Mucosa of descending colon (tissue), 3 donors: ENCODE measurements around the gene PNPLA7. TPM values are rescaled to one million over a fixed set of nuclear protein-coding genes. Genes with fewer than 3 reads are reported as not detected.
A peak's percentile ranks its signal among the peaks of the same experiment; 100 is the strongest.

ENCODE experiments used
- ATAC-seq: fragments of 200-7000 bp; cut with Tn5 transposase; one replicate; pipeline ENCODE4 v1.9.1; 2020; ENCODE audit warnings: mild to moderate bottlenecking, moderate library complexity
- DNase-seq, 3 donors: peaks; one replicate each; pipeline ENCODE4 v3.0.0-alpha.2; 2020
- H3K36me3 ChIP-seq: fragments of 200-600 bp; one replicate; pipeline ENCODE4 v1.8.0; 2021; ENCODE audit warnings: low read depth, mild to moderate bottlenecking
- H3K4me1 ChIP-seq: fragments of 200-600 bp; one replicate; pipeline ENCODE4 v1.8.0; 2021; ENCODE audit warnings: low read depth, mild to moderate bottlenecking
- H3K4me3 ChIP-seq: fragments of 200-600 bp; one replicate; pipeline ENCODE4 v1.8.0; 2021; ENCODE audit warnings: mild to moderate bottlenecking
- H3K9me3 ChIP-seq: fragments of 200-600 bp; one replicate; pipeline ENCODE4 v1.8.0; 2021; ENCODE audit warnings: mild to moderate bottlenecking
- CTCF ChIP-seq: fragments of 200-600 bp; IDR thresholded peaks from one replicate; pipeline ENCODE4 v1.8.0; 2022; ENCODE audit warnings: antibody characterized with exemption, mild to moderate bottlenecking
- intact Hi-C, 2 donors: fragments of 100-400 bp; cut with DNase I in 1 of 2; cut with micrococcal nuclease in 1 of 2; formaldehyde crosslinking; loops; one replicate each; pipeline versions ENCODE4 v1.11.0 to v1.11.1; 2022; cut with DNase I, micrococcal nuclease
- total RNA-seq, 3 donors: library from RNA; stranded (reverse); fragmentation: NEBNext Ultra II Directional in 2 of 3; extraction: Animal tissue kit (Norgen Biotek cat#: 25700) in 2 of 3; gene quantifications; one replicate each; pipeline versions ENCODE4 v1.2.1 to v1.2.4, GENCODE V29; 2021 to 2023
- donor health status: DM: no; HTN: no; CAD: no; lungs with moderate emphysema.
- donor health status: DM: no; HTN: no; CAD: no.
- donor health status: DM: no; HTN: yes; CAD: no.

Gene PNPLA7
- total RNA-seq, 3 donors from 2014 or later = 16.7 to 27.4 (median 17.2) TPM

- TF ChIP-seq CTCF = no peak
These were observed 41.0 kb downstream of the PNPLA7 start for GRCh38 chr9:137509198-137509597.

GRCh38 chr9:137506702-137507171 is 43.5 kb downstream of the PNPLA7 start:
- no peak for TF ChIP-seq CTCF
- intact Hi-C loops = no loop called here
- Histone ChIP-seq H3K9me3 (no peaks in the 10 kb centered on the region), H3K36me3 (no peaks in the 10 kb centered on the region), H3K4me1 (no peaks in the 10 kb centered on the region), H3K4me3 (no peak overlapping the region)
- DNase-seq (peak in 1 of 3 donors; percentile 26), ATAC-seq (peak; percentile 15)

More at GRCh38 chr9:137509198-137509597, 41.0 kb downstream of the PNPLA7 start:
- H3K4me3 ChIP-seq = no peak overlapping the region
- ATAC-seq (no peak), DNase-seq (no peak)
- H3K36me3 ChIP-seq = no peaks in the 10 kb centered on the region
- no peaks in the 10 kb centered on the region for H3K4me1 ChIP-seq
- intact Hi-C loops = no loop called here
- no peaks in the 10 kb centered on the region for H3K9me3 ChIP-seq

GRCh38 chr9:137506274-137506673 is 43.9 kb downstream of the PNPLA7 start:
- Histone ChIP-seq H3K4me1 (no peaks in the 10 kb centered on the region), H3K4me3 (no peak overlapping the region), H3K36me3 (no peaks in the 10 kb centered on the region), H3K9me3 (no peaks in the 10 kb centered on the region)
- intact Hi-C loops = no loop called here
- peak in 1 of 3 donors; percentile 47 for DNase-seq
- ATAC-seq = peak; percentile 32
- TF ChIP-seq CTCF = no peak

- intact Hi-C loops = no loop called here
- no peak for TF ChIP-seq CTCF
- ATAC-seq = no peak
These were observed 44.6 kb downstream of the PNPLA7 start for GRCh38 chr9:137505421-137506140.

GRCh38 chr9:137504432-137504777 is 45.8 kb downstream of the PNPLA7 start:
- DNase-seq = no peak
- no peak overlapping the region for H3K4me3 ChIP-seq
- no peaks in the 10 kb centered on the region for H3K4me1 ChIP-seq
- no peaks in the 10 kb centered on the region for H3K36me3 ChIP-seq
- no peak for ATAC-seq
- H3K9me3 ChIP-seq = no peaks in the 10 kb centered on the region
- no peak for TF ChIP-seq CTCF
- intact Hi-C loops = no loop called here

More at GRCh38 chr9:137505421-137506140, 44.6 kb downstream of the PNPLA7 start:
- no peaks in the 10 kb centered on the region for H3K4me1 ChIP-seq
- no peak overlapping the region for H3K4me3 ChIP-seq
- no peaks in the 10 kb centered on the region for H3K9me3 ChIP-seq
- no peaks in the 10 kb centered on the region for H3K36me3 ChIP-seq
- DNase-seq = peak in 1 of 3 donors; percentile 44
